ENCODE data around the gene C4orf50.

Gene C4orf50

GRCh38 chr4:5921101-5921980, 96.9 kb downstream of the C4orf50 start:
- DNase-seq (ENCODE audit: low read depth): no peak

GRCh38 chr4:5919571-5919970, 98.7 kb downstream of the C4orf50 start:
- DNase-seq (ENCODE audit: low read depth): no peak

GRCh38 chr4:5919044-5919443, 99.2 kb downstream of the C4orf50 start:
- DNase-seq (ENCODE audit: low read depth): no peak

- DNase-seq (ENCODE audit: low read depth): no peak
Measured at GRCh38 chr4:5918331-5918985, 99.8 kb downstream of the C4orf50 start.

GRCh38 chr4:5917672-5918071, 100.6 kb downstream of the C4orf50 start:
- no peak for DNase-seq (ENCODE audit: low read depth)

GRCh38 chr4:5916229-5916628, 102.0 kb downstream of the C4orf50 start:
- no peak for DNase-seq (ENCODE audit: low read depth)

- no peak for DNase-seq (ENCODE audit: low read depth)
Measured at GRCh38 chr4:5913454-5913853, 104.8 kb downstream of the C4orf50 start.

GRCh38 chr4:5912614-5913019, 105.6 kb downstream of the C4orf50 start:
- DNase-seq (ENCODE audit: low read depth): no peak

- no peak for DNase-seq (ENCODE audit: low read depth)
Measured at GRCh38 chr4:5908876-5909427, 109.3 kb downstream of the C4orf50 start.

GRCh38 chr4:5906191-5906590, 112.0 kb downstream of the C4orf50 start:
- no peak for DNase-seq (ENCODE audit: low read depth)

- DNase-seq (ENCODE audit: low read depth): no peak
Measured at GRCh38 chr4:5905714-5906113, 112.5 kb downstream of the C4orf50 start.

GRCh38 chr4:5900844-5901243, 117.4 kb downstream of the C4orf50 start:
- DNase-seq (ENCODE audit: low read depth): no peak

- no peak for DNase-seq (ENCODE audit: low read depth)
Measured at GRCh38 chr4:5899881-5900280, 118.3 kb downstream of the C4orf50 start.

GRCh38 chr4:5899396-5899795, 118.8 kb downstream of the C4orf50 start:
- DNase-seq (ENCODE audit: low read depth): no peak

- DNase-seq (ENCODE audit: low read depth): no peak
Measured at GRCh38 chr4:5897674-5898073, 120.6 kb downstream of the C4orf50 start.

GRCh38 chr4:5895287-5895686, 122.9 kb downstream of the C4orf50 start:
- DNase-seq (ENCODE audit: low read depth): no peak

GRCh38 chr4:5894266-5894665, 124.0 kb downstream of the C4orf50 start:
- no peak for DNase-seq (ENCODE audit: low read depth)

- DNase-seq (ENCODE audit: low read depth): no peak
Measured at GRCh38 chr4:5893591-5893990, 124.6 kb downstream of the C4orf50 start.

GRCh38 chr4:5893004-5893580, 125.1 kb downstream of the C4orf50 start, which contains the start of gene CRMP1:
Gene CRMP1, minus strand, starts transcription at chr4:5893086. Its CDS starts 117 bp downstream, at chr4:5892969.
- DNase-seq (ENCODE audit: low read depth): no peak

- DNase-seq (ENCODE audit: low read depth): no peak
Measured at GRCh38 chr4:5892323-5893003, 125.8 kb downstream of the C4orf50 start.

- no peak for DNase-seq (ENCODE audit: low read depth)
Measured at GRCh38 chr4:5891563-5892322, 126.5 kb downstream of the C4orf50 start.

All from stimulated activated CD8-positive, alpha-beta memory T cell treated with anti-CD3 and anti-CD28 coated beads, Interleukin-12 subunit alpha, Interleukin-12 subunit beta, amount 100 ng/mL, for 1 hour (primary cell).